ENCODE data around the gene LRPAP1. TPM values are rescaled to one million over a fixed set of nuclear protein-coding genes. Genes with fewer than 3 reads are reported as not detected.
"Not testable (repeated sequence)": the region's sequence is repeated elsewhere in the genome, so short reads cannot be mapped to it uniquely, and the experiment has no call there.

The LRPAP1 gene
- 117 and 147 TPM in 2 replicates for total RNA-seq

- H3K36me3 ChIP-seq (ENCODE audit: control insufficient read depth, insufficient read depth, low read length), result peaks cover 1% of the 10 kb centered on the region
- no peaks in the 10 kb centered on the region for H3K27me3 ChIP-seq (ENCODE audit: control insufficient read depth, insufficient read depth, low read length)
- TF ChIP-seq CTCF (IDR thresholded peaks at IDR 0.05; ENCODE audit: insufficient read depth, low read length, poor library complexity, severe bottlenecking), result no peak
- DNase-seq (ENCODE audit: low read depth), result peak; percentile 55
- H3K4me3 ChIP-seq (ENCODE audit: low read depth, low read length), result peak within 1 kb of the TSS; percentile 78
Measured at GRCh38 chr4:3531879-3532750, at the start of gene LRPAP1. Gene LRPAP1 (minus strand): TSS chr4:3532422. CDS start chr4:3532412, 10 bp downstream.

- H3K4me3 ChIP-seq (ENCODE audit: low read depth, low read length); H3K36me3 ChIP-seq (ENCODE audit: control insufficient read depth, insufficient read depth, low read length); DNase-seq (ENCODE audit: low read depth); H3K27me3 ChIP-seq (ENCODE audit: control insufficient read depth, insufficient read depth, low read length): not testable (repeated sequence)
Measured at GRCh38 chr4:3581334-3582090, 49.3 kb upstream of the LRPAP1 start.

- DNase-seq (ENCODE audit: low read depth); H3K4me3 ChIP-seq (ENCODE audit: low read depth, low read length): not testable (repeated sequence)
Measured at GRCh38 chr4:3580859-3581258, 48.6 kb upstream of the LRPAP1 start.

GRCh38 chr4:3578527-3579144, 46.4 kb upstream of the LRPAP1 start:
- not testable (repeated sequence) for H3K27me3 ChIP-seq (ENCODE audit: control insufficient read depth, insufficient read depth, low read length); DNase-seq (ENCODE audit: low read depth); H3K4me3 ChIP-seq (ENCODE audit: low read depth, low read length); H3K36me3 ChIP-seq (ENCODE audit: control insufficient read depth, insufficient read depth, low read length)

More at GRCh38 chr4:3580859-3581258, 48.6 kb upstream of the LRPAP1 start:
- H3K27me3 ChIP-seq (ENCODE audit: control insufficient read depth, insufficient read depth, low read length); H3K36me3 ChIP-seq (ENCODE audit: control insufficient read depth, insufficient read depth, low read length): not testable (repeated sequence)

- not testable (repeated sequence) for H3K27me3 ChIP-seq (ENCODE audit: control insufficient read depth, insufficient read depth, low read length); DNase-seq (ENCODE audit: low read depth); H3K4me3 ChIP-seq (ENCODE audit: low read depth, low read length); H3K36me3 ChIP-seq (ENCODE audit: control insufficient read depth, insufficient read depth, low read length)
Measured at GRCh38 chr4:3578052-3578451, 45.8 kb upstream of the LRPAP1 start.

GRCh38 chr4:3577208-3577892, 45.1 kb upstream of the LRPAP1 start:
- not testable (repeated sequence) for DNase-seq (ENCODE audit: low read depth); H3K36me3 ChIP-seq (ENCODE audit: control insufficient read depth, insufficient read depth, low read length); H3K4me3 ChIP-seq (ENCODE audit: low read depth, low read length); H3K27me3 ChIP-seq (ENCODE audit: control insufficient read depth, insufficient read depth, low read length)

- DNase-seq (ENCODE audit: low read depth); H3K4me3 ChIP-seq (ENCODE audit: low read depth, low read length); H3K27me3 ChIP-seq (ENCODE audit: control insufficient read depth, insufficient read depth, low read length); H3K36me3 ChIP-seq (ENCODE audit: control insufficient read depth, insufficient read depth, low read length): not testable (repeated sequence)
Measured at GRCh38 chr4:3576533-3577207, 44.4 kb upstream of the LRPAP1 start.

GRCh38 chr4:3575426-3576369, 43.5 kb upstream of the LRPAP1 start:
- not testable (repeated sequence) for H3K4me3 ChIP-seq (ENCODE audit: low read depth, low read length); H3K27me3 ChIP-seq (ENCODE audit: control insufficient read depth, insufficient read depth, low read length); H3K36me3 ChIP-seq (ENCODE audit: control insufficient read depth, insufficient read depth, low read length); DNase-seq (ENCODE audit: low read depth)

GRCh38 chr4:3574865-3575264, 42.6 kb upstream of the LRPAP1 start:
- H3K36me3 ChIP-seq (ENCODE audit: control insufficient read depth, insufficient read depth, low read length); H3K27me3 ChIP-seq (ENCODE audit: control insufficient read depth, insufficient read depth, low read length); DNase-seq (ENCODE audit: low read depth); H3K4me3 ChIP-seq (ENCODE audit: low read depth, low read length): not testable (repeated sequence)

- DNase-seq (ENCODE audit: low read depth); H3K4me3 ChIP-seq (ENCODE audit: low read depth, low read length); H3K36me3 ChIP-seq (ENCODE audit: control insufficient read depth, insufficient read depth, low read length); H3K27me3 ChIP-seq (ENCODE audit: control insufficient read depth, insufficient read depth, low read length): not testable (repeated sequence)
Measured at GRCh38 chr4:3574346-3574745, 42.1 kb upstream of the LRPAP1 start.
